Measurements from ENCODE around the gene CARM1.

GRCh38 chr19:10885201-10886169 lies 14.1 kb downstream of the CARM1 start:
- TF ChIP-seq CTCF (IDR thresholded peaks at IDR 0.05): no peak
- no peak for TF ChIP-seq POLR2A (IDR thresholded peaks at IDR 0.05)

Measured in body of pancreas (tissue), 4 donors.